ENCODE measurements around the gene POPDC2. TPM values are rescaled to one million over a fixed set of nuclear protein-coding genes. Genes with fewer than 3 reads are reported as not detected.

The POPDC2 gene
- total RNA-seq, 1 donor from 2014 or later, result 2.1 TPM

DNA sequence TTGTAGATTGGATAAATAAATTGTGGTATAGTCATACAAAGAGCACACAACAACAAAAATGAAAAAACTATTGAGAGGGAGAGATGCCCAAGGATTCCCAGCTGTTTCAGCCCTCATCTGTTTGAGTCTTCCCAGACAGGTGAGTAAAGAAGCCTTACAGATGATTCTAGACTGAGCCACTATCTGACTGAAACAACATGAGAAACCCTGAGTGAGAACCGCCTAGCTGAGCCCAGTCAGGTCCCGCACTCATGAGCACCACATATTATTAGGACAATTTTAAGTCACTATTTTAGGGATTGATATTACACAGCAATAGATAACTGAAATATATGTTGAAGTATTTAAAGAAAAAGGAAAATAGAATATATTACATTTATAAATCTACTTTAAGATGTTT is 19.0 kb downstream of the POPDC2 start:
- Histone ChIP-seq H3K36me3 (ENCODE audit: insufficient read depth, low read length) (no peaks in the 10 kb centered on the region), H3K4me2 (ENCODE audit: low read length) (no peak overlapping the region), H3K9me3 (ENCODE audit: insufficient read depth, low read depth, low read length) (no peaks in the 10 kb centered on the region), H3K9ac (ENCODE audit: low read length) (no peak overlapping the region), H3K27me3 (ENCODE audit: insufficient read depth, low read length) (no peaks in the 10 kb centered on the region), H2AFZ (ENCODE audit: low read depth, low read length) (no peak overlapping the region), H4K20me1 (ENCODE audit: insufficient read depth, low read length) (no peaks in the 10 kb centered on the region), H3K4me1 (ENCODE audit: insufficient read depth, low read length) (peaks cover 26% of the 10 kb centered on the region), H3K27ac (ENCODE audit: low read depth, low read length) (no peak overlapping the region), H3K79me2 (ENCODE audit: insufficient read depth, low read length) (no peaks in the 10 kb centered on the region), H3K4me3 (ENCODE audit: insufficient read depth, low read depth, low read length) (no peak overlapping the region)
- Mint-ChIP-seq H3K9me3 (ENCODE audit: unreplicated experiment) (no peaks in the 10 kb centered on the region), H3K27ac (ENCODE audit: unreplicated experiment) (no peak overlapping the region), H3K4me3 (ENCODE audit: unreplicated experiment) (no peak overlapping the region), H3K27me3 (ENCODE audit: low read depth, unreplicated experiment) (peaks cover 4% of the 10 kb centered on the region), H3K4me1 (ENCODE audit: low read depth, unreplicated experiment) (peaks cover 45% of the 10 kb centered on the region), H3K36me3 (ENCODE audit: low read depth, unreplicated experiment) (no peaks in the 10 kb centered on the region)
- FAIRE-seq, result no peak
- DNase-seq (ENCODE audit: low read depth), result no peak
- TF ChIP-seq, protein P1, sequence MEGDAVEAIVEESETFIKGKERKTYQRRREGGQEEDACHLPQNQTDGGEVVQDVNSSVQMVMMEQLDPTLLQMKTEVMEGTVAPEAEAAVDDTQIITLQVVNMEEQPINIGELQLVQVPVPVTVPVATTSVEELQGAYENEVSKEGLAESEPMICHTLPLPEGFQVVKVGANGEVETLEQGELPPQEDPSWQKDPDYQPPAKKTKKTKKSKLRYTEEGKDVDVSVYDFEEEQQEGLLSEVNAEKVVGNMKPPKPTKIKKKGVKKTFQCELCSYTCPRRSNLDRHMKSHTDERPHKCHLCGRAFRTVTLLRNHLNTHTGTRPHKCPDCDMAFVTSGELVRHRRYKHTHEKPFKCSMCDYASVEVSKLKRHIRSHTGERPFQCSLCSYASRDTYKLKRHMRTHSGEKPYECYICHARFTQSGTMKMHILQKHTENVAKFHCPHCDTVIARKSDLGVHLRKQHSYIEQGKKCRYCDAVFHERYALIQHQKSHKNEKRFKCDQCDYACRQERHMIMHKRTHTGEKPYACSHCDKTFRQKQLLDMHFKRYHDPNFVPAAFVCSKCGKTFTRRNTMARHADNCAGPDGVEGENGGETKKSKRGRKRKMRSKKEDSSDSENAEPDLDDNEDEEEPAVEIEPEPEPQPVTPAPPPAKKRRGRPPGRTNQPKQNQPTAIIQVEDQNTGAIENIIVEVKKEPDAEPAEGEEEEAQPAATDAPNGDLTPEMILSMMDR (IDR thresholded peaks at IDR 0.05; ENCODE audit: insufficient read depth, low read depth, low read length), result no peak
- TF ChIP-seq EZH2 (IDR thresholded peaks at IDR 0.05; ENCODE audit: insufficient read depth, low read length), result no peak

DNA sequence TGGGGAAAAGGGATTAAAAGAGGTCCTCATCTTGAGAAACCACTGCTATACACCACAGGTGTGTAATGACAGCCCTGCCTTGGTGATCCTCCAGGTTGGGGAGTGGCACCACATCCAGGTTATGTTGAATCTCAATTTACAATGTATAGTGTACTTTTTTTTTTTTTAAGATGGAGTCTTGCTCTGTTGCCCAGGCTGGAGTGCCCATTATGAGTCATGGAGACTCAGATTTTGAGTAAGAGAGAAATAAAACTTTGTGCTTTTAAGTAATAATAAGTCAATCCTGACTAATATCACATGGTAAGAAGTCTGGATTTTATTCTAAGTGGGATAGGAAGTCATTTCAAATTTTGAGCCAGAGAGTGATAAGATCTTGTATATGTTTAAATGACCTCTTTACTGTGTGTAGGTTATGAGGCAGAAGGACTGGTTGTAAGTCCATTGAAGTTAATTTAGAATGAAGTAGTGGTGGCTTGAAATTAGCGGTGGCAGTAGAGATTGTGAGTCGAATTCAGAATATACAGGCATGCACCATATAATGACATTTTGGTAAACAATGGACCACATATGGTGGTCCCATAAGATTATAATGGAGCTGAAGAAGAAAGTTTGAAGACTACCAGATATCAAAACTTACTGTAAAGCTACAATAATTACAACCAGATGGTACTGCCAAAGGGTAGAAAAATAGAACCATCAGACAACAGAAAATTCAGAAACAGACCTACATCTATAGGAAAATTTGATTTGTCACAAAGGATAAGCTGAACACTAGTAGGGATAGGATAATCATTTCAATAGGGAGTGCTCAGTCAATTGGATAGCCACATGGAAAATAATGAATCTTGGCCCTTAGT is 20.7 kb downstream of the POPDC2 start:
- Histone ChIP-seq H3K4me3 (ENCODE audit: insufficient read depth, low read depth, low read length) (no peak overlapping the region), H3K4me2 (ENCODE audit: low read length) (no peak overlapping the region), H3K27ac (ENCODE audit: low read depth, low read length) (no peak overlapping the region), H3K4me1 (ENCODE audit: insufficient read depth, low read length) (peaks cover 31% of the 10 kb centered on the region), H3K9me3 (ENCODE audit: insufficient read depth, low read depth, low read length) (no peaks in the 10 kb centered on the region), H2AFZ (ENCODE audit: low read depth, low read length) (no peak overlapping the region), H3K36me3 (ENCODE audit: insufficient read depth, low read length) (no peaks in the 10 kb centered on the region), H3K27me3 (ENCODE audit: insufficient read depth, low read length) (no peaks in the 10 kb centered on the region), H3K79me2 (ENCODE audit: insufficient read depth, low read length) (no peaks in the 10 kb centered on the region), H3K9ac (ENCODE audit: low read length) (no peak overlapping the region), H4K20me1 (ENCODE audit: insufficient read depth, low read length) (no peaks in the 10 kb centered on the region)
- no peaks in the 10 kb centered on the region for H3K36me3 Mint-ChIP-seq (ENCODE audit: low read depth, unreplicated experiment)
- FAIRE-seq (no peak), DNase-seq (ENCODE audit: low read depth) (no peak)
- no peak for TF ChIP-seq EZH2 (IDR thresholded peaks at IDR 0.05; ENCODE audit: insufficient read depth, low read length)
- TF ChIP-seq, protein P1 (IDR thresholded peaks at IDR 0.05; ENCODE audit: insufficient read depth, low read depth, low read length), result no peak
- H3K27me3 Mint-ChIP-seq (ENCODE audit: low read depth, unreplicated experiment), result no peaks in the 10 kb centered on the region
- H3K27ac Mint-ChIP-seq (ENCODE audit: unreplicated experiment), result peak overlapping the region; percentile 98
- no peak overlapping the region for H3K4me3 Mint-ChIP-seq (ENCODE audit: unreplicated experiment)
- H3K9me3 Mint-ChIP-seq (ENCODE audit: unreplicated experiment), result no peaks in the 10 kb centered on the region
- H3K4me1 Mint-ChIP-seq (ENCODE audit: low read depth, unreplicated experiment), result peaks cover 50% of the 10 kb centered on the region

All from astrocyte (in vitro differentiated cells and primary cell).